SJSA1 (cell line): ENCODE data around the gene NGDN. TPM values are rescaled to one million over a fixed set of nuclear protein-coding genes. Genes with fewer than 3 reads are reported as not detected.
A peak's percentile ranks its signal among the peaks of the same experiment; 100 is the strongest.
"Not testable (repeated sequence)": the region's sequence is repeated elsewhere in the genome, so short reads cannot be mapped to it uniquely, and the experiment has no call there.

ENCODE experiments used
- DNase-seq, 2 experiments: peaks; one replicate each; pipeline ENCODE4 v3.0.0-alpha.2; 2015 to 2020; ENCODE audit warnings: low spot score in 2 of 2, low read depth in 1 of 2
- H3K27ac ChIP-seq: fragments of 250-450 bp; sonication (Bioruptor Pico); 2 replicates; pipeline ENCODE4 v1.5.1; 2020; ENCODE audit warnings: mild to moderate bottlenecking, moderate library complexity
- H3K27me3 ChIP-seq: fragments of 250-450 bp; sonication (Bioruptor Pico); replicated peaks from 2 replicates; pipeline ENCODE4 v1.5.1; 2020; ENCODE audit warnings: mild to moderate bottlenecking, moderate library complexity
- H3K36me3 ChIP-seq: fragments of 250-450 bp; sonication (Bioruptor Pico); 2 replicates; pipeline ENCODE4 v1.5.1; 2020; ENCODE audit warnings: mild to moderate bottlenecking
- H3K4me1 ChIP-seq: fragments of 250-450 bp; sonication (Bioruptor Pico); replicated peaks from 2 replicates; pipeline ENCODE4 v1.6.1; 2021; ENCODE audit warnings: mild to moderate bottlenecking
- H3K4me3 ChIP-seq: fragments of 250-450 bp; sonication (Bioruptor Pico); 2 replicates; pipeline ENCODE4 v1.5.1; 2020; ENCODE audit warnings: mild to moderate bottlenecking
- H3K9me3 ChIP-seq: fragments of 250-450 bp; sonication (Bioruptor Pico); replicated peaks from 2 replicates; pipeline ENCODE4 v1.5.1; 2020; ENCODE audit warnings: mild to moderate bottlenecking
- total RNA-seq: library from RNA; depleted of rRNA; stranded (reverse); fragments of >200 nt; shearing (Covaris generic); gene quantifications from 2 replicates; pipeline ENCODE4 v1.2.3, GENCODE V29; 2014; rRNA removed

The NGDN gene, protein sequence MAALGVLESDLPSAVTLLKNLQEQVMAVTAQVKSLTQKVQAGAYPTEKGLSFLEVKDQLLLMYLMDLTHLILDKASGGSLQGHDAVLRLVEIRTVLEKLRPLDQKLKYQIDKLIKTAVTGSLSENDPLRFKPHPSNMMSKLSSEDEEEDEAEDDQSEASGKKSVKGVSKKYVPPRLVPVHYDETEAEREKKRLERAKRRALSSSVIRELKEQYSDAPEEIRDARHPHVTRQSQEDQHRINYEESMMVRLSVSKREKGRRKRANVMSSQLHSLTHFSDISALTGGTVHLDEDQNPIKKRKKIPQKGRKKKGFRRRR
- total RNA-seq, result 51.6 and 53.1 TPM in 2 replicates

DNA sequence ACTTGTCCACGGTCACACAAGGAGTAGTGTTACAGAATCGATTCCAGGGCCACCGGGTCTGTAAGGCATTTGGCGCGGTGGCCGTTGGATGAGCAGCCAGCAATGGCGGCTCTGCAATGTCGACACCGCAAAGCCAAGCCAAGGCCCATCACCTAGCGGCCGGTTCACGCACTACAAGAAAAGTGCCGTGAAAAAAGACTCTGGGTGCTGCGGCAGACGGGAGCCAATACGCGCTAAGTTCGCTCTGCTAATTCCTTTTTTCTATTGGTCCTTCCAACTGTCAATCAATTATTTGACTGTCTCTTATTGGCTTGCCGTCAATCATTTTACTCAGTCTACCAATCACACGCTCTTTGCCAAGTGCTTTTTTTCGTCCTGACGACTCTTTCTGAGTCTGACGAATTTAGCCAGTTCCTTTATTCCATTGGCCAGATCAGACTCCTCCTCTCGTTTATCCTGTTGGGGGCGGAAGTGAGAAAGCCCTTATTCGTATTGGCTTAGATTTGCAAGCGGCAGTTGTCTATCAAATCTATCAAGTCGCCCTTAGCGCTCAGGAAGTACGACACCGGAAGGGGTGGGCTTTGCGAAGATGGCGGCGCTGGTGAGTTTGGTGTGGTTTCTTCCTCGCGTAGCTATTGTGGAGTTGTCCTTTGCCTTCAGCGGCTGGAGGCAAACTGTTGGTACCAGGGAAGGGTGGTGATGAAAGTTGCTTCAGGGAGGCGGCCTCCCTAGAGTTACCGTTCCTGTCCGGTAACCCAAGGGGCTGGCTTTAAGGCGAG, at the start of gene NGDN:
TSS of gene NGDN (plus strand) at position 577 of the 779 bp plus-strand sequence. CDS start at position 590, 13 bp downstream.
- Histone ChIP-seq H3K36me3 (peaks cover 40% of the 10 kb centered on the region), H3K27me3 (peaks cover 4% of the 10 kb centered on the region; the same call in 1 of the 2 replicates), H3K27ac (peak within 1 kb of the TSS; percentile 51), H3K4me1 (peaks cover 6% of the 10 kb centered on the region; the same call in 1 of the 2 replicates), H3K4me3 (peak within 1 kb of the TSS; percentile 58), H3K9me3 (no peaks in the 10 kb centered on the region)
- peak; percentile 92 to 97 for DNase-seq

DNA sequence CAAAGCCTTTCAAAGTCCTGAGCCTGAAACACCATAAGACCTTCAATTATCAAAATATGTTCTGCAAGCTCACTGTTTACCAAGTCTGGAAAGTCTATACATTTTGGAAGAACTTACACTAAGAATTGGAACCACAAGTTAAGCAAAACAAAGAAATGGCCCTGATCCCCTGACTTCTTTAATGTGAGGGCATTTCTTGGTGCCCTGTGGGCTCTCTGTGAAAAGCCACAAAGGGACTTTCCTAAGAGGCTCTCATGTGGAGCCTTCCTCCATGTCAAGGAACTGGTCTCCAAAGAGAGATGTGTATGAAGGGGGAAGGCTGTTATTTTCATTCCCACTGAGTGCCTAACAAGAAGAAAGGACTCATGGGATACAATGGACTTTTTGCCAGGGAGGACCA, 47.9 kb upstream of the NGDN start:
- H3K9me3 ChIP-seq, result no peaks in the 10 kb centered on the region
- H3K4me1 ChIP-seq, result no peaks in the 10 kb centered on the region
- no peaks in the 10 kb centered on the region for H3K36me3 ChIP-seq
- H3K27me3 ChIP-seq, result peaks cover 3% of the 10 kb centered on the region; the same call in 1 of the 2 replicates
- no peak overlapping the region for H3K4me3 ChIP-seq
- no peak for DNase-seq
- H3K27ac ChIP-seq, result no peak overlapping the region

DNA sequence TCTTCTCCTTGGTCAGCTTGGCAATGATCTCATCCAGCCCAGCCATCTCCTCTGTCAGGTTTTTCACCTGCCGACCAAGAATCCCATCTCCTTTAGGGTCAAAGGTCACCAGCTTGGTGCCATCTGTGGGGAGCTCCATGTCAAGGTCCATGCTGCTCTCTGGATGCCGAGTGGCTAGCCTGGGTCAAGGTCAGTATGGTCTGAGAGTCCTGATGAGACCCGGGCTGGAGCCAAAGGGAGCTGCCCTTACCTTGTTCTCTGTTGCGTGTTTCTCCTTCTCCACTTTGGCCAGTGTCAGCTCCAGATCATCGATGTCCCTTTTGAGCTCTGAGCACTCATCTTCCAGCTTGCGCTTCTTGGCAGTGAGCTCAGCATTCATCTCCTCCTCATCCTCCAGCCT, 45.8 kb upstream of the NGDN start:
- Histone ChIP-seq H3K4me3 (no peak overlapping the region), H3K27ac (no peak overlapping the region), H3K27me3 (no peaks in the 10 kb centered on the region; the same call in 1 of the 2 replicates), H3K9me3 (no peaks in the 10 kb centered on the region), H3K4me1 (no peaks in the 10 kb centered on the region), H3K36me3 (no peaks in the 10 kb centered on the region)
- DNase-seq, result no peak

DNA sequence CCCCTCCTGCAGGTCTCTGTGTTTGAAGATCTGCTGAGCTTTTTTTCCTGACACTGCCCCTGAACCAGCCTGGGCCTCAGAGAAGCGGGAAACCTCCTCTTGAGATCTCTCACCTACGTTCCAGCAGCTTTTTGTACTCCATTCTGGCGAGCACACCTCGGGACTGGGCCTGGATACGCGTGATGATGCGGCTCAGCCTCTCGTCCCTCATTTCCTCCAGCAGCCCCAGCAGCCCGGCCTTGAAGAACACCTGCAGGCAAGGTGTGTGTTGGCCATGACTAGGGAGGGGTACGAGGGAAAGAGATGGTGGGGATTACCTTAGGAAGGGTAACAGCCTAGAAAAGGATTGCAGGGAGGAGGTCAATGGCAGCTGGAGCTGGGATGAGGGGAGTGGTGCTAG, 44.3 kb upstream of the NGDN start:
- DNase-seq, result no peak
- no peaks in the 10 kb centered on the region for H3K36me3 ChIP-seq
- no peak overlapping the region for H3K4me3 ChIP-seq
- H3K9me3 ChIP-seq, result no peaks in the 10 kb centered on the region
- no peaks in the 10 kb centered on the region for H3K4me1 ChIP-seq
- H3K27ac ChIP-seq, result no peak overlapping the region
- no peaks in the 10 kb centered on the region; the same call in 1 of the 2 replicates for H3K27me3 ChIP-seq

DNA sequence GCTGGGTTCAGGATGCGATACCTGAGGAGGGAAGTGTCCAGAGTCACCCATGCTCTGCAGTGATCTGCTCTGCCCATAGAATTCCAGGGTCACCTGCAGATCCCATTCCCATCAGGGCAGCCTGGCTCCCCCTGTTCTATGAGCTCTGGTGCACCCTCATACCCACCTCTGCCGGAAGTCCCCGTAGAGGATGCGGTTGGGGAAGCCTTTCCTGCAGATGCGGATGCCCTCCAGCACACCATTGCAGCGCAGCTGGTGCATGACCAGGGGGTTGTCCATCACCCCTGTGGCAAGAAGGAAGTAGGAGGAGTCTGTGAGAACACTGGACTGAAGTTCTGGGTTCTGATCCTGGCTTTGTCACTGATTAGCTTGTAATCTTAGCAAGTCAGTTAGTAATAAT, 43.7 kb upstream of the NGDN start:
- H3K4me1 ChIP-seq, H3K36me3 ChIP-seq, H3K4me3 ChIP-seq, DNase-seq, H3K27ac ChIP-seq, H3K27me3 ChIP-seq, H3K9me3 ChIP-seq: not testable (repeated sequence)

DNA sequence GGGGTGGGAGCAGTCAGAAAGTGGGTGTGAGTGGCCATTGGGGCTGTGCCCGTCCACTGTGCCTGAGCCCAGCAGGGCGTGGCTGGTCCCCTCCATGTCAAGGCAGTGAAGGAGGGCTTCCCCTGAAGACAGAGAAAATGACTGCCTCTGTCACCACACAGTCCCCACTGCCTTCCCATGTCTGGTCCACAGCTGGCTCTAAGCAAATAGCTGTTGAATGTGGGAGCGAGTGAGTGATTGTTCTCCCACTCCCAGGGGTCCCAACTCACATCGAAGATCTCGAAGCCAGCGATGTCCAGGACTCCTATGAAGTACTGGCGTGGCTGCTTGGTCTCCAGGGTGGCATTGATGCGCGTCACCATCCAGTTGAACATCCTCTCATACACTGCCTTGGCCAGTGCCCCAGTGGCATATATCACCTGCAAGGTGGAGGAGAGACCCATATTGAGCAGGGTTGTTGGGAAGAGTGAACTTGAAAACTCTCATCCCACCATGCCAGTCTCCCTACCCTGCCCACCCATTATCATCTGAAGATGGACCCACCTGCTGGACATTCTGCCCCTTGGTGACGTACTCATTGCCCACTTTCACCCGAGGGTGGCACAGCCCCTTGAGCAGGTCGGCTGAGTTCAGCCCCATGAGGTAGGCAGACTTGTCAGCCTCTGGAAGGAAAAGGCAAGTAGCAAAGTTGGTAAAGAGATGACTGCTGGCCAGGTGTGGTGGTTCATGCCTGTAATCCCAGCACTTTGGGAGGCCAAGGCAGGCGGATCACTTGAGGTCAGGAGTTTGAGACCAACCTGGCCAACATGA, 40.6 kb upstream of the NGDN start:
- Histone ChIP-seq H3K27ac (no peak overlapping the region), H3K9me3 (no peaks in the 10 kb centered on the region), H3K27me3 (no peaks in the 10 kb centered on the region; the same call in 1 of the 2 replicates), H3K36me3 (no peaks in the 10 kb centered on the region), H3K4me1 (no peaks in the 10 kb centered on the region), H3K4me3 (no peak overlapping the region)
- no peak for DNase-seq

DNA sequence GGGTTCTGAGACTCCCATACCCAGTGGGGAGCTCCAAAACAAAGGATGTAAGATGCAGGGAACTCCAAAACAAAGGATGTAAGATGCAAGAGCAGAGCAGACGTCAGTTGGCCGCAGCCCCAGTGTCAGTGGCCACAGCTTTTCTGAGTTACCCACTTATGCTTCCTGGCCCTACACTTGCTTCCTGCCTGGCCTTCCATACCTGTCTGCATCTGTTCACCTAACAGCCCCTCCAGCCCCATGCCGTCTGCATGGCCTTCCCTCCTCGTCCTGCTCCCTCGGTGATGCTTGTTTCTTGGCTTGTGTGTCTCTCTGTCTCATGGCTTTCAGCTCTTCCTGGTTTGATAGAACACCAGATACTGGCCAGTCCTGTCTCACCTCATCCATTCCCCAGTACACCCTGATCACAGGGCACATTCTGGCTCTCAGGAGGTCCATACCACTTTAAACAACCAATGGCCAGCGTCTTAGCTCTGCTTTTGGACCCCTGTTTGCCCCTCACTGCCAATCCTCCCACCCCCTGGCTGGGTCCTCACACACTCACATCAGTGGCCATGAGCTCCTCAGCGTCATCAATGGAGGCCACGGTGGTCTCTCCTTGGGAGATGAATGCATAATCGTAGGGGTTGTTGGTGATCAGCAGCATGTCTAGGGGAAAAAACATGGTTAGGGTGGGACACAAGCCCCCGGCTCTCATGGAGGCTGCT, 39.3 kb upstream of the NGDN start:
- Histone ChIP-seq H3K27ac (no peak overlapping the region), H3K27me3 (no peaks in the 10 kb centered on the region; the same call in 1 of the 2 replicates), H3K4me3 (no peak overlapping the region), H3K4me1 (no peaks in the 10 kb centered on the region), H3K9me3 (no peaks in the 10 kb centered on the region), H3K36me3 (no peaks in the 10 kb centered on the region)
- no peak for DNase-seq

DNA sequence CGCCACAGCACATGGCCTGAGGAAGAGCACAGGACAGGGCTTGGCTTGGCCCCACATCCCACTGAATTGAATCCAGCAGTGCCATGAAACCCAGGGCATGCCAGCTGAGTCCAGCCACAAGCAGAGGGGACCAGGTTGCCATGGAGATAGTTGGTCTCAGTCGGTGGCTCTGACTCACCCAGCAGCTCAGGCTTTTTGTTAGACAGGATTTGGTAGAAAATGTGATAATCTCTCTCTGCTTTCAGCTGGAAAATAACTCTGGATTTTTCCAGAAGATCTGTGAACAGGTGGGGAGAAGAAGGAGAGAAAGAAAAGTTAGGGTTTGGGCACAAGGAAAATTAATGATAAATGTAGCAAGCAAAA, 38.8 kb upstream of the NGDN start:
- DNase-seq, result no peak

DNA sequence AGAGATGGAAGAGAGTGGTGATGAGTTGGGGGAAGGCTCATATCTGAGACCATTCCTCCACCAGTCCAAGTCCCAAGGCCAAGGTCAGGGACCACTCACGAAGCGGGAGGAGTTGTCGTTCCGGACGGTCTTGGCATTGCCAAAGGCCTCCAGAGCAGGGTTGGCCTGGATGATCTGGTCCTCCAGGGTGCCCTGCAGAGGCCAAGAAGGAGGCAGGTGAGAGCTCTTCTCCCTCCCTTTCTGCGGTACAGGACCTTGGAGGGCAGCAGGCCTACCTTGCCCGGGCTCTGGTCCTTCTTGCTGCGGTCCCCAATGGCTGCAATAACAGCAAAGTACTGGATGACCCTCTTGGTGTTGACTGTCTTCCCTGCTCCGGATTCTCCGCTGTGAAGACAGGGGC, 38.0 kb upstream of the NGDN start:
- Histone ChIP-seq H3K4me1 (no peaks in the 10 kb centered on the region), H3K9me3 (no peaks in the 10 kb centered on the region), H3K36me3 (no peaks in the 10 kb centered on the region), H3K27ac (no peak overlapping the region), H3K27me3 (no peaks in the 10 kb centered on the region; the same call in 1 of the 2 replicates), H3K4me3 (no peak overlapping the region)
- DNase-seq, result no peak

More for the DNA sequence above, 38.8 kb upstream of the NGDN start:
- Histone ChIP-seq H3K27me3 (no peaks in the 10 kb centered on the region; the same call in 1 of the 2 replicates), H3K4me3 (no peak overlapping the region), H3K4me1 (no peaks in the 10 kb centered on the region), H3K9me3 (no peaks in the 10 kb centered on the region), H3K36me3 (no peaks in the 10 kb centered on the region), H3K27ac (no peak overlapping the region)

DNA sequence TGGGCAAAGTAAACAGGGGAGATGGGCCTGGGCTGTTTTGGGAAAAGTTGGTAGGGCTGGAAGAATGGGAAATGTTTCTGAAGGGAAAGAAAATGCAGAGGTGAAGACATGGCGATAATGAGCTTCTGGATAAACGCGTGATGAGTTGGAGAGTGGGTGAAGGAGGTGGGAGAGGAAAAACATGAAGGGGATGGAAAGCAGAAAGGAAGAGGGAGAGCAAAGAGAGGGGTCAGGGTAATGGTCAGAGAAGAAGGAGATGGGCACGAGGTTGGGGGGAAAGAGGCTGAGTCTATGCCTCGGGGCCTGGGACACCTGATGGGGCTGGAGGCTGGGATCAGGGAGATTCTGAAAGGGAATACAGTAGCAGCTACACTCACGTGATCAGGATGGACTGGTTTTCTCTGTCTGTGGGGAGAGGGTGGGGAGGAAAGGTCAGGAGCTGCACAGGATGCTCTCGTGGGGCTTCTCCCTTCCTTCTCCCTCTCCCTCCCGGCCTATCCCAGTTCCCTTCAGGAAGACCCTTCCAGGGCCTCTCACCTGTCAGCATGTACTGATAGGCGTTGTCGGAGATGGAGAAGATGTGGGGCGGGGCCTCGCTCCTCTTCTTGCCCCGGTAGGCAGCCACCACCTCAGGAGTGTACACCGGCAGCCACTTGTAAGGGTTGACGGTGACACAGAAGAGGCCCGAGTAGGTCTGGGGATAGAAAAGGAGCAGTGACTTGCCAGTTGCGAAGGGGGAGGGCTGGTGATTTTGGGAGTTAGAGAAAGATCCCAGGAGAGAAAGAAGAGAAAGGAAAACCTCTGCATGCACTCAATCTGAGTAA, 37.2 kb upstream of the NGDN start:
- no peak overlapping the region for H3K27ac ChIP-seq
- H3K27me3 ChIP-seq, result no peaks in the 10 kb centered on the region; the same call in 1 of the 2 replicates
- H3K9me3 ChIP-seq, result no peaks in the 10 kb centered on the region
- DNase-seq, result no peak
- no peaks in the 10 kb centered on the region for H3K36me3 ChIP-seq
- no peak overlapping the region for H3K4me3 ChIP-seq
- H3K4me1 ChIP-seq, result no peaks in the 10 kb centered on the region

DNA sequence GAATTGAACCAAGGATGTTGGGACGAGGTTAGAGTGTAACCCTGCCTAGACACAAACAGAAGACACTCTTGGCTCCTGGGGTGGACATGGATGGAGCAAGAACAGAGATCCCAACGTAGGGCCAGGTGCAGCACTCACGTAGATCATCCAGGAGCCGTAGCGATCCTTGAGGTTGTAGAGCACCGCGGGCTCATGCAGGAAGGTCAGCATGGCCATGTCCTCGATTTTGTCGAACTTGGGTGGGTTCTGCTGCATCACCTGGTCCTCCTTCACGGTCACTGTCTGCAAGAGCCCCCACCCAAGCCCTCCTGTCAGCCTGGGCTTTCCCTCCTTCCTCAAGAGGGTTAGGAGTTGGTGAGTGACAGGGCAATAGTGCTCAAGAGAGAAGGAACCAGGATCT, 36.6 kb upstream of the NGDN start:
- no peak for DNase-seq
- H3K36me3 ChIP-seq, result no peaks in the 10 kb centered on the region
- H3K27ac ChIP-seq, result no peak overlapping the region
- no peaks in the 10 kb centered on the region for H3K9me3 ChIP-seq
- H3K27me3 ChIP-seq, result no peaks in the 10 kb centered on the region; the same call in 1 of the 2 replicates
- H3K4me3 ChIP-seq, result no peak overlapping the region
- no peaks in the 10 kb centered on the region for H3K4me1 ChIP-seq

DNA sequence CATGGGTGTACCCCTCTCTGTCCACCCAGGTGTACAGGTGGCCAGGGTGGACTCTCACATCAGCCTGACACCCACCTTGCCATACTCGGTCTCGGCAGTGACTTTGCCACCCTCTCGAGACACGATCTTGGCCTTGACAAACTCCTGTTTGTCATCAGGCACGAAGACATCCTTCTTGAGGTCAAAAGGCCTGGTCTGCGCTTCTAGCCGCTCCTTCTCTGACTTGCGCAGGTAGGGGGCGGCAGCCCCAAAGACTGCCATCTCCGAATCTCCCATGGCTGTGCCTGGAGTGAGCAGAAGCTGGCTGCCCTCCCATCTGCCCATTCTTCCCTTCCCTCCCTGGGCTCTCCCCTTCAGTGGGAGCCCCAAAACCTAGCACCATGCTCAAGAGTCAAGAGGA, 36.0 kb upstream of the NGDN start:
- no peaks in the 10 kb centered on the region; the same call in 1 of the 2 replicates for H3K27me3 ChIP-seq
- no peak overlapping the region for H3K4me3 ChIP-seq
- H3K9me3 ChIP-seq, result no peaks in the 10 kb centered on the region
- DNase-seq, result no peak
- no peak overlapping the region for H3K27ac ChIP-seq
- no peaks in the 10 kb centered on the region for H3K4me1 ChIP-seq
- no peaks in the 10 kb centered on the region for H3K36me3 ChIP-seq
